WTC11 (cell line): ENCODE measurements around the gene SOD2. TPM values are rescaled to one million over a fixed set of nuclear protein-coding genes. Genes with fewer than 3 reads are reported as not detected.

Experiments used
- ATAC-seq: fragments of 200-7000 bp; cut with Tn5 transposase; 2 replicates; pipeline ENCODE4 v1.10.0; 2021; ENCODE audit warnings: mild to moderate bottlenecking, moderate library complexity
- CTCF ChIA-PET: fragments of 300-600 bp; sonication (Branson Sonifier 250); formaldehyde crosslinking; loops from one replicate; lab custom pipeline; 2021; ENCODE audit warnings: antibody characterized with exemption; lab: Charles Lee
- POLR2A ChIA-PET: fragments of 350-600 bp; sonication (Branson Sonifier 250); formaldehyde crosslinking; loops from one replicate; lab custom pipeline; 2021; ENCODE audit warnings: antibody characterized with exemption; lab: Charles Lee
- DNase-seq: peaks from one replicate; pipeline ENCODE4 v3.0.0; 2021; ENCODE audit warnings: low spot score
- H3K27ac Mint-ChIP-seq: 2 replicates; pipeline ENCODE4 v1.8.0; 2021; ENCODE audit warnings: mixed read lengths
- H3K27me3 Mint-ChIP-seq: 2 replicates; pipeline ENCODE4 v1.8.0; 2021; ENCODE audit warnings: low read depth, mild to moderate bottlenecking, moderate library complexity, mixed read lengths
- H3K36me3 Mint-ChIP-seq: 2 replicates; pipeline ENCODE4 v1.8.0; 2021; ENCODE audit warnings: mixed read lengths
- H3K4me1 Mint-ChIP-seq: 2 replicates; pipeline ENCODE4 v1.8.0; 2022; ENCODE audit warnings: mixed read lengths
- H3K4me3 Mint-ChIP-seq: 2 replicates; pipeline ENCODE4 v1.8.0; 2021; ENCODE audit warnings: mild to moderate bottlenecking, moderate library complexity, mixed read lengths
- H3K9me3 Mint-ChIP-seq: 2 replicates; pipeline ENCODE4 v1.8.0; 2021; ENCODE audit warnings: mixed read lengths
- ATF1 ChIP-seq: sonication (generic); formaldehyde crosslinking; IDR thresholded peaks from 2 replicates; pipeline ENCODE4 v1.8.1; 2023; ENCODE audit warnings: mild to moderate bottlenecking, moderate library complexity, missing genetic modification reagents
- CBFB ChIP-seq: sonication (generic); formaldehyde crosslinking; IDR thresholded peaks from 2 replicates; pipeline ENCODE4 v1.8.1; 2022; ENCODE audit warnings: mild to moderate bottlenecking, low read depth, missing genetic modification reagents
- CREM ChIP-seq: sonication (generic); formaldehyde crosslinking; IDR thresholded peaks from 2 replicates; pipeline ENCODE4 v1.8.1; 2022; ENCODE audit warnings: mild to moderate bottlenecking, missing genetic modification reagents, moderate library complexity
- EMX1 ChIP-seq: fragments of 250-450 bp; sonication (Bioruptor Pico); IDR thresholded peaks from 2 replicates; pipeline ENCODE4 v1.8.0; 2021; ENCODE audit warnings: mild to moderate bottlenecking
- ESRRA ChIP-seq: sonication (generic); formaldehyde crosslinking; IDR thresholded peaks from 2 replicates; pipeline ENCODE4 v1.8.1; 2022; ENCODE audit warnings: mild to moderate bottlenecking, missing genetic modification reagents, borderline replicate concordance
- ETV6 ChIP-seq: sonication (generic); formaldehyde crosslinking; IDR thresholded peaks from 2 replicates; pipeline ENCODE4 v1.8.1; 2022; ENCODE audit warnings: mild to moderate bottlenecking, missing genetic modification reagents
- FOXK1 ChIP-seq: sonication (generic); formaldehyde crosslinking; IDR thresholded peaks from 2 replicates; pipeline ENCODE4 v1.8.0; 2022; ENCODE audit warnings: mild to moderate bottlenecking, moderate library complexity, missing genetic modification reagents
- FOXP1 ChIP-seq: sonication (generic); formaldehyde crosslinking; IDR thresholded peaks from 2 replicates; pipeline ENCODE4 v1.8.0; 2022; ENCODE audit warnings: missing genetic modification reagents, mild to moderate bottlenecking, moderate library complexity, borderline replicate concordance
- GABPB1 ChIP-seq: sonication (generic); formaldehyde crosslinking; IDR thresholded peaks from 2 replicates; pipeline ENCODE4 v1.8.1; 2023; ENCODE audit warnings: mild to moderate bottlenecking, missing genetic modification reagents
- GRHL2 ChIP-seq: fragments of 250-450 bp; sonication (Bioruptor Pico); IDR thresholded peaks from 2 replicates; pipeline ENCODE4 v1.8.0; 2022; ENCODE audit warnings: mild to moderate bottlenecking, moderate library complexity; ENCODE audit not compliant: insufficient replicate concordance, severe bottlenecking
- HMGA2 ChIP-seq: fragments of 250-450 bp; sonication (Bioruptor Pico); IDR thresholded peaks from 2 replicates; pipeline ENCODE4 v1.4.0; 2021; ENCODE audit warnings: mild to moderate bottlenecking, moderate library complexity
- NR2C2 ChIP-seq: sonication (generic); formaldehyde crosslinking; IDR thresholded peaks from 2 replicates; pipeline ENCODE4 v1.8.0; 2022; ENCODE audit warnings: mild to moderate bottlenecking, missing genetic modification reagents
- NR3C1 ChIP-seq: sonication (generic); formaldehyde crosslinking; conservative IDR thresholded peaks from 2 replicates; pipeline ENCODE4 v1.8.1; 2023; ENCODE audit warnings: low read depth, mild to moderate bottlenecking, missing genetic modification reagents
- PRRX2 ChIP-seq: fragments of 250-450 bp; sonication (Bioruptor Pico); IDR thresholded peaks from 2 replicates; pipeline ENCODE4 v1.8.0; 2021; ENCODE audit warnings: mild to moderate bottlenecking
- RELA ChIP-seq: sonication (generic); formaldehyde crosslinking; IDR thresholded peaks from 2 replicates; pipeline ENCODE4 v1.8.1; 2022; ENCODE audit warnings: missing genetic modification reagents, mild to moderate bottlenecking, borderline replicate concordance
- SMAD3 ChIP-seq: sonication (generic); formaldehyde crosslinking; IDR thresholded peaks from 2 replicates; pipeline ENCODE4 v1.8.0; 2022; ENCODE audit warnings: missing genetic modification reagents, mild to moderate bottlenecking, borderline replicate concordance
- ZNF317 ChIP-seq: sonication (generic); formaldehyde crosslinking; IDR thresholded peaks from 2 replicates; pipeline ENCODE4 v1.8.1; 2023; ENCODE audit warnings: low read depth, mild to moderate bottlenecking, moderate library complexity, missing genetic modification reagents, borderline replicate concordance
- total RNA-seq: library from RNA; stranded (reverse); gene quantifications from 3 replicates; pipeline ENCODE4 v1.2.3, GENCODE V29; 2021
- TF ChIP-seq, protein P1 (sequence below): sonication (generic); formaldehyde crosslinking; IDR thresholded peaks from 2 replicates; pipeline ENCODE4 v1.8.1; 2023; ENCODE audit warnings: mild to moderate bottlenecking, moderate library complexity, missing genetic modification reagents
- TF ChIP-seq, protein P2 (sequence below): sonication (generic); formaldehyde crosslinking; IDR thresholded peaks from 2 replicates; pipeline ENCODE4 v1.8.0; 2023; ENCODE audit warnings: missing genetic modification reagents, mild to moderate bottlenecking, borderline replicate concordance
- TF ChIP-seq, protein P3 (sequence below): sonication (generic); formaldehyde crosslinking; conservative IDR thresholded peaks from 2 replicates; pipeline ENCODE4 v1.8.1; 2022; ENCODE audit warnings: mild to moderate bottlenecking, missing genetic modification reagents
- TF ChIP-seq, protein P4 (sequence below): sonication (generic); formaldehyde crosslinking; IDR thresholded peaks from 2 replicates; pipeline ENCODE4 v1.8.1; 2023; ENCODE audit warnings: mild to moderate bottlenecking, missing genetic modification reagents

SOD2 gene
- total RNA-seq, 1 experiment from 2014 or later = 82.6 TPM

DNA sequence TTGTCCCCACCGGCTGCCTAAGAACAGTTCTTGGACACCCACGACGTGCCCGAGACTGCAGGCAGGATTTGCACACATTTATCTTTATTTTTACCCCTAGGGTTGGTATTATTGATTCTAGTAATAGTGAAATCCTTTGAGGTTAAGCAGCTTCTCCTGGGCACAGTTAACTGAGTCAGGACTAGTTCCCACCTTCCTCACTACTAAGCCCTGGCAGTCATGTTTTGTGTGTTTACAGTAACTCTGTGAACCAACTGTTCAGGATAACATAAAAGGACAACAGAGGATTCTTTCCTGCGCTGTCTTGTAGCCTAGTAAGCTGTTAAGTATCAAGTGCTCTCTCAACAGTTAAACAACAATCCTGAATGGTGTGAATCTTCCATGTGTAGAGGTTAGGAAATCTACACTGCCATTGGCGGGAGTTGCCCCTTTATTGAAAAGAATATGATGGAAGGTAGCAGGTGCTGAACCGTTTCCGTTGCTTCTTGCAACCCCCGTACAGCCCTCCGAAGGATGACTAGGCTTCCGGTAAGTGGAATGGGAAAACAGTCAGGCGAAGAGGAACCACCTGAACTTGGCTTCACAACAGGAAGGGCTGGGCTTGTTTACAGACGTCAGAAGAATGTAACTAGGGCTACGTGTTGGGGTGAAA is 979 bp upstream of the SOD2 start:
- ChIA-PET POLR2A (interaction anchor here (0.6 to 3.0 kb wide), 4 partner anchors 33 to 1816 kb away, joined by 3 to 20 read pairs (median 4); partner anchors contain the start of gene WTAP), CTCF (interaction anchor here (1.1 to 2.8 kb wide), 2 partner anchors 33 to 61 kb away, joined by 3 to 8 read pairs; no protein-coding TSS in a partner anchor)
- Mint-ChIP-seq H3K9me3 (no peaks in the 10 kb centered on the region), H3K4me1 (peaks cover 25% of the 10 kb centered on the region), H3K27me3 (no peaks in the 10 kb centered on the region; the same call in 1 of the 2 replicates), H3K27ac (peak overlapping the region; percentile 84), H3K4me3 (peak overlapping the region; percentile 74), H3K36me3 (peaks cover 1% of the 10 kb centered on the region; the same call in 1 of the 2 replicates)
- ATAC-seq = no peak; the same call in 1 of the 2 replicates
- TF ChIP-seq GABPB1 (CRISPR knock-in tag) (peak; percentile 63), RELA (CRISPR knock-in tag) (no peak)
- DNase-seq = no peak

DNA sequence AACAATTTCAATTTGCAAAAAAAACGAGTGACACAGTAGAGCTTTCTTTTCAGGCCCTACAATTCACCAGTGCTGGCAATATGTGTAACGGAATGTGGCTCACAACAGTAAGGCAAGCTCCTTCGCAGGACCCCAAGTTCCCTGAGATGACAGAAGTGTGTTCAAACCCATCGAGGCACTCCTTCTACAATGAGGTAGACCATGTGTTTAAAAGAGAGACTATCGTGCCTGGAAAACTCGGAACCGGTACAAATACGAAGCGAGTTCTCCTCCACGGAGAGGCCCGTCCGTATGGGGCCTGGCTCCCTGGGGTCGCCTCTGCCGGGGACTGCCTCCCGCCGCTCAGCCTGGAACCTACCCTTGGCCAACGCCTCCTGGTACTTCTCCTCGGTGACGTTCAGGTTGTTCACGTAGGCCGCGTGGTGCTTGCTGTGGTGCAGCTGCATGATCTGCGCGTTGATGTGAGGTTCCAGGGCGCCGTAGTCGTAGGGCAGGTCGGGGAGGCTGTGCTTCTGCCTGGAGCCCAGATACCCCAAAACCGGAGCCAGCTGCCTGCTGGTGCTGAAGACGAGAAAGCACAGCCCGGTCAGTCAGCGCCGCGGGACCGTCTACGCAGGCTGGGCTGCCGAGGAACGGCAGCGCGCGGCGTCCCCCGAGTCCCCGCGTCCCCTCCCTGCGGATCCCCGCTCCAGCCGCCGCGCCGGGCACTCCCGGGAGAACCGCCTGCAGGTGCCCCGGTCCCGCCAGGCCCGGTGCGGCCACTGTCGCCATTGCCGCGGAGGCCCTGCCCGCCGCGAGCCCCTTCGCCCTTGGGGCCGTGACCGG is 526 bp downstream of the SOD2 start:
- 0 out of 2 replicates have a peak, but pooled peaks have one; percentile 4 for TF ChIP-seq GABPB1 (CRISPR knock-in tag)
- no peak for TF ChIP-seq CREM (CRISPR knock-in tag)
- TF ChIP-seq, protein P1, sequence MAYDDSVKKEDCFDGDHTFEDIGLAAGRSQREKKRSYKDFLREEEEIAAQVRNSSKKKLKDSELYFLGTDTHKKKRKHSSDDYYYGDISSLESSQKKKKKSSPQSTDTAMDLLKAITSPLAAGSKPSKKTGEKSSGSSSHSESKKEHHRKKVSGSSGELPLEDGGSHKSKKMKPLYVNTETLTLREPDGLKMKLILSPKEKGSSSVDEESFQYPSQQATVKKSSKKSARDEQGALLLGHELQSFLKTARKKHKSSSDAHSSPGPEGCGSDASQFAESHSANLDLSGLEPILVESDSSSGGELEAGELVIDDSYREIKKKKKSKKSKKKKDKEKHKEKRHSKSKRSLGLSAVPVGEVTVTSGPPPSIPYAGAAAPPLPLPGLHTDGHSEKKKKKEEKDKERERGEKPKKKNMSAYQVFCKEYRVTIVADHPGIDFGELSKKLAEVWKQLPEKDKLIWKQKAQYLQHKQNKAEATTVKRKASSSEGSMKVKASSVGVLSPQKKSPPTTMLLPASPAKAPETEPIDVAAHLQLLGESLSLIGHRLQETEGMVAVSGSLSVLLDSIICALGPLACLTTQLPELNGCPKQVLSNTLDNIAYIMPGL (CRISPR knock-in tag) = peak; percentile 67; the same call in 1 of the 2 replicates
- TF ChIP-seq NR3C1 (CRISPR knock-in tag) = no peak
- TF ChIP-seq HMGA2 (CRISPR knock-in tag) = no peak
- TF ChIP-seq ATF1 (CRISPR knock-in tag) = peak; percentile 46; the same call in 1 of the 2 replicates
- TF ChIP-seq ESRRA = 0 out of 2 replicates have a peak, but pooled peaks have one; percentile 8
- TF ChIP-seq EMX1 = no peak
- TF ChIP-seq, protein P2, sequence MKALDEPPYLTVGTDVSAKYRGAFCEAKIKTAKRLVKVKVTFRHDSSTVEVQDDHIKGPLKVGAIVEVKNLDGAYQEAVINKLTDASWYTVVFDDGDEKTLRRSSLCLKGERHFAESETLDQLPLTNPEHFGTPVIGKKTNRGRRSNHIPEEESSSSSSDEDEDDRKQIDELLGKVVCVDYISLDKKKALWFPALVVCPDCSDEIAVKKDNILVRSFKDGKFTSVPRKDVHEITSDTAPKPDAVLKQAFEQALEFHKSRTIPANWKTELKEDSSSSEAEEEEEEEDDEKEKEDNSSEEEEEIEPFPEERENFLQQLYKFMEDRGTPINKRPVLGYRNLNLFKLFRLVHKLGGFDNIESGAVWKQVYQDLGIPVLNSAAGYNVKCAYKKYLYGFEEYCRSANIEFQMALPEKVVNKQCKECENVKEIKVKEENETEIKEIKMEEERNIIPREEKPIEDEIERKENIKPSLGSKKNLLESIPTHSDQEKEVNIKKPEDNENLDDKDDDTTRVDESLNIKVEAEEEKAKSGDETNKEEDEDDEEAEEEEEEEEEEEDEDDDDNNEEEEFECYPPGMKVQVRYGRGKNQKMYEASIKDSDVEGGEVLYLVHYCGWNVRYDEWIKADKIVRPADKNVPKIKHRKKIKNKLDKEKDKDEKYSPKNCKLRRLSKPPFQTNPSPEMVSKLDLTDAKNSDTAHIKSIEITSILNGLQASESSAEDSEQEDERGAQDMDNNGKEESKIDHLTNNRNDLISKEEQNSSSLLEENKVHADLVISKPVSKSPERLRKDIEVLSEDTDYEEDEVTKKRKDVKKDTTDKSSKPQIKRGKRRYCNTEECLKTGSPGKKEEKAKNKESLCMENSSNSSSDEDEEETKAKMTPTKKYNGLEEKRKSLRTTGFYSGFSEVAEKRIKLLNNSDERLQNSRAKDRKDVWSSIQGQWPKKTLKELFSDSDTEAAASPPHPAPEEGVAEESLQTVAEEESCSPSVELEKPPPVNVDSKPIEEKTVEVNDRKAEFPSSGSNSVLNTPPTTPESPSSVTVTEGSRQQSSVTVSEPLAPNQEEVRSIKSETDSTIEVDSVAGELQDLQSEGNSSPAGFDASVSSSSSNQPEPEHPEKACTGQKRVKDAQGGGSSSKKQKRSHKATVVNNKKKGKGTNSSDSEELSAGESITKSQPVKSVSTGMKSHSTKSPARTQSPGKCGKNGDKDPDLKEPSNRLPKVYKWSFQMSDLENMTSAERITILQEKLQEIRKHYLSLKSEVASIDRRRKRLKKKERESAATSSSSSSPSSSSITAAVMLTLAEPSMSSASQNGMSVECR (CRISPR knock-in tag) = 0 out of 2 replicates have a peak, but pooled peaks have one; percentile 9
- H3K4me1 Mint-ChIP-seq = peaks cover 25% of the 10 kb centered on the region
- DNase-seq (peak; percentile 46), ATAC-seq (peak; percentile 8)
- H3K27ac Mint-ChIP-seq = peak overlapping the region; percentile 57; the same call in 1 of the 2 replicates
- POLR2A ChIA-PET = interaction anchor here (0.6 to 3.0 kb wide), 4 partner anchors 34 to 68 kb away, joined by 3 to 20 read pairs (median 4); partner anchors contain the start of gene WTAP
- peak overlapping the region; percentile 85 for H3K4me3 Mint-ChIP-seq
- peaks cover 14% of the 10 kb centered on the region for H3K36me3 Mint-ChIP-seq
- CTCF ChIA-PET = interaction anchor here (0.8 to 2.8 kb wide), 7 partner anchors 34 to 583 kb away, joined by 3 to 8 read pairs (median 4); partner anchors contain the start of genes MRPL18, TCP1 and WTAP
- H3K9me3 Mint-ChIP-seq = no peaks in the 10 kb centered on the region
- no peaks in the 10 kb centered on the region; the same call in 1 of the 2 replicates for H3K27me3 Mint-ChIP-seq

DNA sequence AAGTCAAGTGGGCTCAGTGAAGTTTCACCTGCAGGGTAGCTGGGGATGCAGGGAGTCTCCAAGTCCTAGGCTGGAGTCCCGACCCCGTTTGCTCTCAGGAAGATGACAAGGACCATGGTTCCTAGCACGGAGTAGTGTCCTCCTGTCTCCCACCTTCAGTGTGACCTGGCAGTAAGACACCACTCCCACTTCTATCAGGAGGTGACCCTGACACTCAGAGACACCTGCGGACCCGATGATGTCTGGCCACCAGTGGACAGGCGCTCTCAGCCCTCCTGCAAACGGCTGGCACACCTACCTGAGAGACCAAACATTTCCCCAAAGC is 1.1 kb downstream of the SOD2 start:
- H3K36me3 Mint-ChIP-seq = peaks cover 18% of the 10 kb centered on the region
- peak overlapping the region; percentile 85 for H3K4me3 Mint-ChIP-seq
- CTCF ChIA-PET = interaction anchor here (0.8 to 2.8 kb wide), 7 partner anchors 35 to 582 kb away, joined by 3 to 8 read pairs (median 4); partner anchors contain the start of genes MRPL18, TCP1 and WTAP
- H3K27me3 Mint-ChIP-seq = no peaks in the 10 kb centered on the region; the same call in 1 of the 2 replicates
- ATAC-seq = no peak
- DNase-seq = no peak
- H3K4me1 Mint-ChIP-seq = peaks cover 25% of the 10 kb centered on the region
- TF ChIP-seq FOXP1 (CRISPR knock-in tag) (no peak), HMGA2 (CRISPR knock-in tag) (no peak), PRRX2 (CRISPR knock-in tag) (no peak), CBFB (CRISPR knock-in tag) (no peak), NR2C2 (CRISPR knock-in tag) (no peak), ZNF317 (CRISPR knock-in tag) (no peak), FOXK1 (no peak), GRHL2 (CRISPR knock-in tag) (no peak), SMAD3 (CRISPR knock-in tag) (no peak), ETV6 (no peak)
- TF ChIP-seq, protein P3, sequence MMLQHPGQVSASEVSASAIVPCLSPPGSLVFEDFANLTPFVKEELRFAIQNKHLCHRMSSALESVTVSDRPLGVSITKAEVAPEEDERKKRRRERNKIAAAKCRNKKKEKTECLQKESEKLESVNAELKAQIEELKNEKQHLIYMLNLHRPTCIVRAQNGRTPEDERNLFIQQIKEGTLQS (CRISPR knock-in tag) = no peak
- TF ChIP-seq, protein P4, sequence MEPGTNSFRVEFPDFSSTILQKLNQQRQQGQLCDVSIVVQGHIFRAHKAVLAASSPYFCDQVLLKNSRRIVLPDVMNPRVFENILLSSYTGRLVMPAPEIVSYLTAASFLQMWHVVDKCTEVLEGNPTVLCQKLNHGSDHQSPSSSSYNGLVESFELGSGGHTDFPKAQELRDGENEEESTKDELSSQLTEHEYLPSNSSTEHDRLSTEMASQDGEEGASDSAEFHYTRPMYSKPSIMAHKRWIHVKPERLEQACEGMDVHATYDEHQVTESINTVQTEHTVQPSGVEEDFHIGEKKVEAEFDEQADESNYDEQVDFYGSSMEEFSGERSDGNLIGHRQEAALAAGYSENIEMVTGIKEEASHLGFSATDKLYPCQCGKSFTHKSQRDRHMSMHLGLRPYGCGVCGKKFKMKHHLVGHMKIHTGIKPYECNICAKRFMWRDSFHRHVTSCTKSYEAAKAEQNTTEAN (CRISPR knock-in tag) = no peak
- no peak overlapping the region for H3K27ac Mint-ChIP-seq
- H3K9me3 Mint-ChIP-seq = no peaks in the 10 kb centered on the region
- POLR2A ChIA-PET = interaction anchor here (0.6 to 3.0 kb wide), 3 partner anchors 35 to 69 kb away, joined by 3 to 20 read pairs (median 4); partner anchors contain the start of gene WTAP
